ENCODE results near the gene PDXK.

DNA sequence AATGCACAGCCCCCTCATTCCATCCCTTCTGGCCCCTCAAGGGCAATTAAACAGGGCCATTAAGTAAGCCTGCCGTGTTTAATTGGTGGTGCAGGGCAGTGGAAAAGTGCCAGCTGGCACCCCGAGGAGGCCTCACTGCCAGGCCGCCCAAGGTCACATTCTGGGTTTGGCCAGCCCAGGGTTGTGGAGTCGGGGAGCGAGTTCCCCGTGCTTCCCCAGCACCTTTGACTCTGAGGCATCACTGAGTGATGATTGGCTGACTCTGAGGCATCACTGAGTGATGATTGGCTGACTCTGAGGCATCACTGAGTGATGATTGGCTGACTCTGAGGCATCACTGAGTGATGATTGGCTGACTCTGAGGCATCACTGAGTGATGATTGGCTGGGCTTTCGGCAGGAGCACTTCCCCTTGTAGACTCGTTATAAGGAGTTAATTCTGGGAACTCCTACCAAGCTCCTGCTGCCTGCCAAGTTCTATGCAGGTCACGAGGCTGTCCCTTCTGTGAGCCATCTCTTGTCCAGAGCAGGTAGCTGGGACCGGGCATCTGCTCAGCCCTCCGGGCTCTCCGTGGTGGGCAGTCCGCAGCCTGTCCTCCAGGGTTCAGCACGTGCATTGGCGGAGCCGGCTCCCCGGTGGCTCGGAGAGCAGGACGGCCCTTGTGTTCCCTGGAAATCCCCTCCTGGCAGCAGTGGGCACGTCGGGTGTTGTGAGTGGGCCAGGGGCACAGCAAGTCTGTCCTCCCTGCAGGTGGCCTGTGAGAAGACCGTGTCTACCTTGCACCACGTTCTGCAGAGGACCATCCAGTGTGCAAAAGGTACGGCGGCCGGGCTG, 36.2 kb downstream of the PDXK start:
- TF ChIP-seq SNAI2 (CRISPR knock-in tag; IDR thresholded peaks at IDR 0.05) (no peak), ZNF8 (CRISPR knock-in tag; IDR thresholded peaks at IDR 0.05) (no peak), ESRRG (CRISPR knock-in tag; IDR thresholded peaks at IDR 0.05) (no peak), RARB (CRISPR knock-in tag; IDR thresholded peaks at IDR 0.05) (no peak), PPARA (CRISPR knock-in tag; IDR thresholded peaks at IDR 0.05; ENCODE audit: borderline replicate concordance) (no peak), ARNTL (CRISPR knock-in tag; IDR thresholded peaks at IDR 0.05; ENCODE audit: borderline replicate concordance, low read depth) (no peak), TCF4 (CRISPR knock-in tag; IDR thresholded peaks at IDR 0.05; ENCODE audit: borderline replicate concordance) (no peak)
- TF ChIP-seq, protein P1, sequence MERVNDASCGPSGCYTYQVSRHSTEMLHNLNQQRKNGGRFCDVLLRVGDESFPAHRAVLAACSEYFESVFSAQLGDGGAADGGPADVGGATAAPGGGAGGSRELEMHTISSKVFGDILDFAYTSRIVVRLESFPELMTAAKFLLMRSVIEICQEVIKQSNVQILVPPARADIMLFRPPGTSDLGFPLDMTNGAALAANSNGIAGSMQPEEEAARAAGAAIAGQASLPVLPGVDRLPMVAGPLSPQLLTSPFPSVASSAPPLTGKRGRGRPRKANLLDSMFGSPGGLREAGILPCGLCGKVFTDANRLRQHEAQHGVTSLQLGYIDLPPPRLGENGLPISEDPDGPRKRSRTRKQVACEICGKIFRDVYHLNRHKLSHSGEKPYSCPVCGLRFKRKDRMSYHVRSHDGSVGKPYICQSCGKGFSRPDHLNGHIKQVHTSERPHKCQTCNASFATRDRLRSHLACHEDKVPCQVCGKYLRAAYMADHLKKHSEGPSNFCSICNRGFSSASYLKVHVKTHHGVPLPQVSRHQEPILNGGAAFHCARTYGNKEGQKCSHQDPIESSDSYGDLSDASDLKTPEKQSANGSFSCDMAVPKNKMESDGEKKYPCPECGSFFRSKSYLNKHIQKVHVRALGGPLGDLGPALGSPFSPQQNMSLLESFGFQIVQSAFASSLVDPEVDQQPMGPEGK (CRISPR knock-in tag; IDR thresholded peaks at IDR 0.05; ENCODE audit: borderline replicate concordance) = no peak
- TF ChIP-seq, protein P2, sequence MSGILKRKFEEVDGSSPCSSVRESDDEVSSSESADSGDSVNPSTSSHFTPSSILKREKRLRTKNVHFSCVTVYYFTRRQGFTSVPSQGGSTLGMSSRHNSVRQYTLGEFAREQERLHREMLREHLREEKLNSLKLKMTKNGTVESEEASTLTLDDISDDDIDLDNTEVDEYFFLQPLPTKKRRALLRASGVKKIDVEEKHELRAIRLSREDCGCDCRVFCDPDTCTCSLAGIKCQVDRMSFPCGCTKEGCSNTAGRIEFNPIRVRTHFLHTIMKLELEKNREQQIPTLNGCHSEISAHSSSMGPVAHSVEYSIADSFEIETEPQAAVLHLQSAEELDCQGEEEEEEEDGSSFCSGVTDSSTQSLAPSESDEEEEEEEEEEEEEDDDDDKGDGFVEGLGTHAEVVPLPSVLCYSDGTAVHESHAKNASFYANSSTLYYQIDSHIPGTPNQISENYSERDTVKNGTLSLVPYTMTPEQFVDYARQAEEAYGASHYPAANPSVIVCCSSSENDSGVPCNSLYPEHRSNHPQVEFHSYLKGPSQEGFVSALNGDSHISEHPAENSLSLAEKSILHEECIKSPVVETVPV (CRISPR knock-in tag; IDR thresholded peaks at IDR 0.05) = no peak
- TF ChIP-seq, protein P3, sequence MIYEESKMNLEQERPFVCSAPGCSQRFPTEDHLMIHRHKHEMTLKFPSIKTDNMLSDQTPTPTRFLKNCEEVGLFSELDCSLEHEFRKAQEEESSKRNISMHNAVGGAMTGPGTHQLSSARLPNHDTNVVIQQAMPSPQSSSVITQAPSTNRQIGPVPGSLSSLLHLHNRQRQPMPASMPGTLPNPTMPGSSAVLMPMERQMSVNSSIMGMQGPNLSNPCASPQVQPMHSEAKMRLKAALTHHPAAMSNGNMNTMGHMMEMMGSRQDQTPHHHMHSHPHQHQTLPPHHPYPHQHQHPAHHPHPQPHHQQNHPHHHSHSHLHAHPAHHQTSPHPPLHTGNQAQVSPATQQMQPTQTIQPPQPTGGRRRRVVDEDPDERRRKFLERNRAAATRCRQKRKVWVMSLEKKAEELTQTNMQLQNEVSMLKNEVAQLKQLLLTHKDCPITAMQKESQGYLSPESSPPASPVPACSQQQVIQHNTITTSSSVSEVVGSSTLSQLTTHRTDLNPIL (CRISPR knock-in tag; IDR thresholded peaks at IDR 0.05; ENCODE audit: low read depth) = no peak

Data from SK-N-SH treated with all-trans-retinoic acid at 6 μM for 48 hours (cell line).